Measurements from ENCODE around the gene PIN1. TPM values are rescaled to one million over a fixed set of nuclear protein-coding genes. Genes with fewer than 3 reads are reported as not detected.
A peak's percentile ranks its signal among the peaks of the same experiment; 100 is the strongest.
"Not testable (repeated sequence)": the region's sequence is repeated elsewhere in the genome, so short reads cannot be mapped to it uniquely, and the experiment has no call there.

PIN1 gene
- total RNA-seq, 1 donor from 2014 or later, result 50.3 TPM

DNA sequence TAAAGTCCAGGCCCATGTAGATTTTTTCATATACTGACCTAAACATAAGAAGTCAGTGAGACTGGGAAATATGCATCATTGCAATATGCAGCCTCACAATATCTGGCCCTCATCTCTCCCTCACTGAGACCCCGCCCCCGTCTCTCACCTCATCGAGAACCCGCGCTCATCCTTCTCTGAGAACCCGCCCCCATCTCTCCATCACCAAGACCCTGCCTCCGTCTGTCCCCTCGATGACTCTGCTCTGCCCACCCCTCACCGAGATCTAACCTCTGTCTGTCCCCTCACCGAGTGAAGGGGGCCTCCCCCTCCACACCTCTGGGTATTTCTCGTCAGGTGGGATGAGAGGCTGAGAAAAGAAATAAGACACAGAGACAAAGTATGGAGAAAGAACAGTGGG is 46.1 kb upstream of the PIN1 start:
- Histone ChIP-seq H3K9me3 (no peaks in the 10 kb centered on the region), H3K4me3 (no peak overlapping the region), H3K4me1 (peaks cover 12% of the 10 kb centered on the region), H3K27ac (no peak overlapping the region), H3K36me3 (no peaks in the 10 kb centered on the region), H3K27me3 (no peaks in the 10 kb centered on the region)
- ATAC-seq (no peak), DNase-seq (no peak)
- TF ChIP-seq, protein P1, sequence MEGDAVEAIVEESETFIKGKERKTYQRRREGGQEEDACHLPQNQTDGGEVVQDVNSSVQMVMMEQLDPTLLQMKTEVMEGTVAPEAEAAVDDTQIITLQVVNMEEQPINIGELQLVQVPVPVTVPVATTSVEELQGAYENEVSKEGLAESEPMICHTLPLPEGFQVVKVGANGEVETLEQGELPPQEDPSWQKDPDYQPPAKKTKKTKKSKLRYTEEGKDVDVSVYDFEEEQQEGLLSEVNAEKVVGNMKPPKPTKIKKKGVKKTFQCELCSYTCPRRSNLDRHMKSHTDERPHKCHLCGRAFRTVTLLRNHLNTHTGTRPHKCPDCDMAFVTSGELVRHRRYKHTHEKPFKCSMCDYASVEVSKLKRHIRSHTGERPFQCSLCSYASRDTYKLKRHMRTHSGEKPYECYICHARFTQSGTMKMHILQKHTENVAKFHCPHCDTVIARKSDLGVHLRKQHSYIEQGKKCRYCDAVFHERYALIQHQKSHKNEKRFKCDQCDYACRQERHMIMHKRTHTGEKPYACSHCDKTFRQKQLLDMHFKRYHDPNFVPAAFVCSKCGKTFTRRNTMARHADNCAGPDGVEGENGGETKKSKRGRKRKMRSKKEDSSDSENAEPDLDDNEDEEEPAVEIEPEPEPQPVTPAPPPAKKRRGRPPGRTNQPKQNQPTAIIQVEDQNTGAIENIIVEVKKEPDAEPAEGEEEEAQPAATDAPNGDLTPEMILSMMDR (IDR thresholded peaks at IDR 0.05), result no peak
- intact Hi-C loops (cut with DNase I), result no loop called here

DNA sequence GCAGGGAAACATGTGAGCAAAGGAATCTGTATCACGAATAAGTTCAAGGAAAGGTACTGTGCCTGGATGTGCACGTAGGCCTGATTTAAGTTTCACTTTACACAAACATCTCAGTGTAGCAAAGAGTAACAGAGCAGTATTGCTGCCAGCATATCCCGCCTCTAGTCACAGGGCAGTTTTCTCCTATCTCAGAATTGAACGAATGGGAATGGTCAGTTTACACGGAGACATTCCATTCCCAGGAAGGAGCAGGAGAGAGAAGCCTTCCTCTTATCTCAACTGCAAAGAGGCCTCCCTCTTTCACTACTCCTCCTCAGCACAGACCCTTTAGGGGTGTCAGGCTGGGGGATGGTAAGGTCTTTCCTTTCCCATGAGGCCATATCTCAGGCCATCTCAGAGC is 45.5 kb upstream of the PIN1 start:
- intact Hi-C loops (cut with DNase I); H3K27ac ChIP-seq; H3K27me3 ChIP-seq; H3K9me3 ChIP-seq; H3K4me1 ChIP-seq; ATAC-seq; H3K36me3 ChIP-seq; DNase-seq; H3K4me3 ChIP-seq: not testable (repeated sequence)

DNA sequence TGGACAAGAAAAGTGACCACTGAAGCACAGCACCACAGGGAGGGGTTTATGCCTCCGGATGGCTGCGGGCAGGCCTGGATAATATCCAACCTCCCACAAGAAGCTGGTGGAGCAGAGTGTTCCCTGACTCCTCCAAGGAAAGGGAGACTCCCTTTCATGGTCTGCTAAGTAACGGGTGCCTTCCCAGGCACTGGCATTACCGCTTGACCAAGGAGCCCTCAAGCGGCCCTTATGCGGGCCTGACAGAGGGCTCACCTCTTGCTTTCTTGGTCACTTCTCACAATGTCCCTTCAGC is 44.1 kb upstream of the PIN1 start:
- Histone ChIP-seq H3K27ac (peak overlapping the region; percentile 27), H3K4me3 (peak overlapping the region; percentile 50)
- H3K27me3 ChIP-seq; DNase-seq; intact Hi-C loops (cut with DNase I); H3K4me1 ChIP-seq; H3K36me3 ChIP-seq; ATAC-seq; H3K9me3 ChIP-seq: not testable (repeated sequence)

DNA sequence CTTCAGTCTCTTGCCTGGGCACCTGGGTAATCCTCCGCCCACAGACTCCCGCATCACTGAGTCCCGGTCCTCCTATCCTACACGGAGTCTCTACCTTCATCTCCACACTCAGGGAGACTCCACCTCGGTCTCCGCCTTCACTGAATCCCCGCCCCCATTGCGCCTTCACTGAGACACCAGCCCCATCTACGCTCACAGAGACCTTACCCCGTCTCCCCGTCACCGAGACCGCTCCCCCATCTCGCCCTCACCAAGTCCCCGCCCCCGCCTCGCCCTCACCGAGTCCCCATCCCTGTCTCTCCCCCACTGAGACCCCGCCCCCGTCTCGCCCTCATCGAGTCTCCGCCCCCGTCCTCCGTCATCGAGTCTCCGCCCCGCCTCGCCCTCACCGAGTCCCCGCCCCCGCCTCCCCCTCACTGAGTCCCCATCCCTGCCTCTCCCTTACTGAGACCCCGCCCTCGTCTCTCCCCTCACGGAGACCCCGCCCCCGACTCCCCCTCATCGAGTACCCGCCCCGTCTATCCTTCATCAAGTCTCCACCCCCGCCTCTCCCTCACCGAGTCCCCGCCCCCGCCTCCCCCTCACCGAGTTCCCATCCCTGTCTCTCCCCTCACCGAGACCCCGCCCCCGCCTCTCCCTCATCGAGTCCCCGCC is 43.4 kb upstream of the PIN1 start:
- TF ChIP-seq, protein P1 (IDR thresholded peaks at IDR 0.05), result no peak
- no peaks in the 10 kb centered on the region for H3K36me3 ChIP-seq
- ATAC-seq (peak; percentile 86), DNase-seq (peak; percentile 96)
- peaks cover 5% of the 10 kb centered on the region for H3K4me1 ChIP-seq
- peak overlapping the region; percentile 56 for H3K4me3 ChIP-seq
- H3K9me3 ChIP-seq, result no peaks in the 10 kb centered on the region
- intact Hi-C loops (cut with DNase I), result no loop called here
- H3K27ac ChIP-seq, result peak overlapping the region; percentile 65
- no peaks in the 10 kb centered on the region for H3K27me3 ChIP-seq

DNA sequence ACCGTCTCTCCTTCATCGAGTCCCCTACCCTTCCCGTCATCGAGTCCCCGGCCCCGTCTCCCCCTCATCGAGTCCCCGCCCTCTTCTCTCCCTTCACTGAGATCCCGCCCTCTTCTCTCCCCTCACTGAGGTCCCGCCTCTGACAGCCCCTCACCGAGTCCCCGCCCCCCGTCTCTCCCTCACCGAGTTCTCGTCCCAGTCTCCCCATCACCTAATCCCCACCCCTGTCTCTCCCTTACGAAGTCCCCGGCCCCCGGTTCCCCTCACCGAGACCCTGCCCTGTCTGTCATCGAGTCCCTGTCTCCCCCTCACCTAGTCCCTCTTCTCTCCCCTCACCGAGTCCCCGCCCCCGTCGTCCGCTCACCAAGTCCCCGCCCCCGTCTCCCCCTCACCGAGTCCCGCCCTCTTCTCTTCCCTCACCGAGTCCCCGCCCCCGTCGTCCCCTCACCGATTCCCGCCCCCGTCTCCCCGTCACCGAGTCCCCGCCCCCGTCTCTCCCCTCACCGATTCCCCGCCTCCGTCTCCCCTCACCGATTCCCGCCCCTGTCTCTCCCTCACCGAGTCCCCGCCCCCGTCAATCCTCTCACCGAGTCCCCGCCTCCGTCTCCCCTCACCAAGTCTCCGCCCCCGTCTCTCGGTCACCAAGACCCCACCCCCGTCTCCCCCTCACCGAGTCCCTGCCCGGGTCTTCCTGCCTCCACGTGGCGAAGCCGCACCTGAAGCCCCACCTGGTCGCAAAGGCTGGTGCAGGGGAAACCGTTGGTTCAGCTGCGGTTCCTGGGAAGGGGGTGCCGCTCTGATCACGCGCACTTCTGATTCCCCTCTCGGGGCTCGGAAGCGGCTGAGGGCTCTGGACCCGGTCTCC is 42.7 kb upstream of the PIN1 start:
- Histone ChIP-seq H3K9me3 (no peaks in the 10 kb centered on the region), H3K4me1 (peaks cover 5% of the 10 kb centered on the region), H3K4me3 (peak overlapping the region; percentile 56), H3K27ac (peak overlapping the region; percentile 67), H3K27me3 (no peaks in the 10 kb centered on the region), H3K36me3 (no peaks in the 10 kb centered on the region)
- intact Hi-C loops (cut with DNase I), result no loop called here
- DNase-seq (peak; percentile 96), ATAC-seq (peak; percentile 86)
- TF ChIP-seq, protein P1 (IDR thresholded peaks at IDR 0.05), result no peak

DNA sequence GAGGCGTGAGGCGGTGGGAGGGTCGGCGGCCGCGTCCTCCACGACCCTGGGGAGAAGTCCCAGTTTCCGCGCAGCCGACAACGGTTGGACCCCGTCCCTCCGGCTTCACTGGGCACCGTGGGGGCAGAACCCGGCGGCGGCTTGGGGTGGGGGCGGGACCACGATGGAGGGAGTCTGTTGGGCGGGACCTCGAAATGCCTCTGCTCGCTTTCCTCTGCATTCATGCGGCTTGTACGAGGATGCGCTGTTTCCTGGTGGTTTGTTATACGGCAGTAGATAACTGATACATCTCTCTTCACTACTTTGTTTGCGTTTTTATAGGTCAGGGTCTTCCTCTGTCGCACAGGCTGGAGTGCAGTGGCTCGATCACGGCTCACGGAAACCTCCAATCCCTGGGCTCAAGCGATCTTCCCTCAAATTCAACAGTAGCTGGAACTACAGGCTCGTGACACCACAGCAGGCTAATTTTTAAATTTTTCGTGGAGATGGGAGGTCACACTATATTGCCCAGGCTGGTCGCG is 42.0 kb upstream of the PIN1 start:
- no peaks in the 10 kb centered on the region for H3K36me3 ChIP-seq
- peak; percentile 5 for ATAC-seq
- TF ChIP-seq, protein P1 (IDR thresholded peaks at IDR 0.05), result no peak
- peak; percentile 86 for DNase-seq
- intact Hi-C loops (cut with DNase I), result no loop called here
- H3K4me1 ChIP-seq, result peaks cover 5% of the 10 kb centered on the region
- no peaks in the 10 kb centered on the region for H3K27me3 ChIP-seq
- H3K4me3 ChIP-seq, result peak overlapping the region; percentile 56
- H3K27ac ChIP-seq, result peak overlapping the region; percentile 67
- no peaks in the 10 kb centered on the region for H3K9me3 ChIP-seq
